NCI-H2029 treated with DMSO at 0.1 percent for 48 hours (cell line): Measurements from ENCODE around the gene CDT1.
"Not testable (repeated sequence)": the region's sequence is repeated elsewhere in the genome, so short reads cannot be mapped to it uniquely, and the experiment has no call there.

Experiments used
- DNase-seq: peaks from one replicate; lab custom pipeline; 2025; lab: John Stamatoyannopoulos, UW

The CDT1 gene

GRCh38 chr16:88783391-88784073 lies 20.1 kb upstream of the CDT1 start:
- DNase-seq, result no peak

GRCh38 chr16:88784074-88784855 lies 19.3 kb upstream of the CDT1 start:
- DNase-seq, result no peak

DNA sequence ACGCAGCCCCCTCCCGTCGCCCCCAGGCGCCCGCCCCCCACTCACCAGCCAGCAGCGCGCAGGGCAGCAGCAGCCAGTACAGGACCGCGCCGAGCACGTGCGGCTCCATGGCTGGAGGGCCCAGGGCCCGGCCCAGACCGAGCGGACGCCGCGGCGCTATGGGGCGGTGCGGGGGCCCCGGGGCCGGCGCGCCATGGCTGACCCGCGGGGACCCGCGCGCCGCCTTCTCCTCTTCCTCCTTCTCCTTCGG lies 18.8 kb upstream of the CDT1 start:
- DNase-seq, result no peak

DNA sequence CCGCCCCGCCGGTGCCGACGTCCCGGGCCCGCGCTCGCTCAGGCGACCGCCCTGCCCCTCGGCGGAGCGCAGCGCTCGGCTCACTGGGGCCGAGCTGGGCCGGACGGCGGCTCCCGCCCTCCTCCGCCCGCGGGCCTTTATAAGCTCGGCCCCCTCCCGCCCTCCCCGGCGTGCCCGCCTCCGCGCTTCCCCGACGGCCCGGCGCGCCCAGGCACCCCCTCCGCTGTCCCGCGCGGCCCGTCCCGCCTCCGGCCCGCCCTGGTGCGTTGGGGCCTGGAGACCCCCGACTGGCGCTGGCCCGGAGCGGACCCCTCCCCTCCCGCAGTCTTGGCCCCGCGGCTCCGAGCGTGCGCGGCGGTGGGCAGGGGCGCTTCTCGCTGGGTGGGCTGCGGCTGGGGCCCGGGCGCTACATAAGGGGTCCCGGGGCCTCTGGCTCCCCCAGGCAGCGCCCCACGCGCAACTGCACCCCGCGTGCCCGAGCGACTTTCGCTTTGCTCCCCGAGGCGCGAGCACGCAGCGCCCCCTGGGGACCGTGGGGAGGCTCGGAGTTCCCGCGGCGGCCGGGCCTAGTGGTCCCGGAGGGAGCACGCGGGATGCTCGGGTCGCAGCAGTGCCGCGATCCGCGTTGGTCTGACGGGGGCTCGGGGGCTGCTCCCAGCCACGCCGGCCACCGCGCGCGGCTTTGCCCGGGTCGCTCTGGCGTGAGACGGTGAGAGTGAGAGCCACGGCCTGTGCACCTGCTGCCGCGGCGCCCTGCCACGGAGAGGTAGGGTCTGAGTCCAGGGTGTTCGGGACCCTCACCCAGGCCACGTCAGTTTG lies 18.3 kb upstream of the CDT1 start, which contains the start of gene PIEZO1:
PIEZO1 (minus strand) TSS at position 115 of the 819 bp plus-strand sequence. CDS start 256 bp downstream, outside the sequence.
- DNase-seq, result no peak

DNA sequence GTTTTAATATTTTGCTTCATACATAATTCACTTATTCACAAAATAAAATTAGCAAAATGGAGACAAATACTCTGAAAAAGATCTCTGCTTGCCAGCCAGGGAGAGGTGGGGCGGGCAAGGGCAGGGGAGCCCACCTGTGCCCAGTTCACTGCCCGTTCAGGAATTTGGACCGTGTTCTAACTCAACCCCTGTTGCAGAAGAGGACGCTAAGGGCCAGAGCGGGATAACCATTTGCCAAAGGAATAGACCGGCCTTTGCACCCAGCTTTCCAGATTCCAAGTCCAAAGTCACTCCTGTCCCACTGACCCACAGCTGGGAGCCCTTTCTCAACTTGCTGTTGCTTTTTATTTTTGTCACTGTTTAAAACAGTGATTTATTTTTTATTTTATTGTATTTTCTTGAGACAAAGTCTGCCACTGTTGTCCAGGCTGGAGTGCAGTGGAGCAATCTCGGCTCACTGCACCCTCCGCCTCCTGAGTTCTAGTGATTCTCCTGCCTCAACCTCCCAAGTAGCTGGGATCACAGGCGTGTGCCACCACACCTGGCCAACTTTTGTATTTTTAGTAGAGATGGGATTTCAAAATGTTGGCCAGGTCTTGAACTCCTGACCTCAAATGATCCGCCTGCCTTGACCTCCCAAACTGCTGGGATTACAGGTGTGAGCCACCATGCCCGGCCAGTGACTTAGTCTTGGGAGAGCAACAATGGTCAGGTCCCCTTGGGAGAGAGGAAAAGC lies 15.8 kb upstream of the CDT1 start:
- DNase-seq, result no peak

DNA sequence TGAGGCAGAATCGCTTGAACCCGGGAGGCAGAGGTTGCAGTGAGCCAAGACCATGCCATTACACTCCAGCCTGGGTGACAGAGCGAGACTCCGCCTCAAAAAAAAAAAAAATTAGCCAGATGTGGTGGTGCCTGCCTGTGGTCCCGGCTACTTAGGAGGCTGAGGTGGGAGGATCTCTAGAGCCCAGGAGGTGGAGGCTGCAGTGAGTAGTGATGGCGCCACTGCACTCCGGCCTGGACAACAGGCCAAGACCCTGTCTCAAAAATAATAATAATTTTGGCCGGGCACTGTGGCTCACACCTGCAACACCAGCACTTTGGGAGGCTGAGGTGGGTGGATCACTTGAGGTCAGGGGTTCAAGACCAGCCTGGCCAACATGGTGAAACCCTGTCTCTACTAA lies 14.8 kb upstream of the CDT1 start:
- not testable (repeated sequence) for DNase-seq

GRCh38 chr16:88789594-88789993 lies 14.0 kb upstream of the CDT1 start:
- no peak for DNase-seq

DNA sequence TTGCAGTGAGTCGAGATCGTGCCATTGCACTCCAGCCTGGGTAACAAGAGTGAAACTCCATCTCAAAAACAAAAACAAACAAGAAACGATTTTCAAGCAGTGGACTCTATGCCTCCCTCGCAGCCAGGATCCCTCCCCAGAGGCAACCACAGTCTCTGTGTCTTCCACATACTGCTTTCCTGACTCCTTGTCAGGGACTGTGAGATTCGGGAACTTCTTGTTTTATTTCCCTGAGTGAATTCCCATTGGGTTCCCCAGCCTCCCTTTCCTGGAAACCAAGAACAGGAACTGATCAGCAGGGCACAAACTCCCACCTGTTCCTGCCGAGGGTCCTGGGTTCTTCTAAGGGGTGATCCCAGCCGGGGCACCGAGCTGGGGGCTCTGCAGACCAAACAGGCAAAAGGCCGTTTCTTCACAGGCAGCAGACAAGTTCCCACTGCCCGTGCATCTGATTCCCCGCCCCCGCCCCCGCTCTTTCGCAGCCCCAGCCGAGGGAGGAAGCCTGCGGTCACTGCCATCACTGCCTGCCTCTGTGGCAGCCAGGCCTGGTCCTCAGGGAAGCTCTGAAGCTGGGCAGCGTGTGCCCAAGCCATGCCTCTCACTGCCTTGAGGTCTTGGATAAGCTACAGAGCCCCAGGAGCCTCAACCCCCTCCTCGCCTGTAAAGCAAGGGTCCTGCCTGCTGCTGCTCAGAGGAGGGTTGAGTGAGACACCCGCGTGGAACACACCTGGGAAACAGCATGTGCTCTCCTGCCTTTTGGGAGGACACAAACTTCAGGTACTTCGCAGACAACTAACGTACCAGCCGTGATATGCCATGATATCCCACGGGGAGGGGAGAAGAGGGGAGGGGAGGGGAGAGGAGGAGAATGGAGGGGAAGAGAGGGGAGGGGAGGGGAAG lies 13.0 kb upstream of the CDT1 start:
- DNase-seq, result no peak

DNA sequence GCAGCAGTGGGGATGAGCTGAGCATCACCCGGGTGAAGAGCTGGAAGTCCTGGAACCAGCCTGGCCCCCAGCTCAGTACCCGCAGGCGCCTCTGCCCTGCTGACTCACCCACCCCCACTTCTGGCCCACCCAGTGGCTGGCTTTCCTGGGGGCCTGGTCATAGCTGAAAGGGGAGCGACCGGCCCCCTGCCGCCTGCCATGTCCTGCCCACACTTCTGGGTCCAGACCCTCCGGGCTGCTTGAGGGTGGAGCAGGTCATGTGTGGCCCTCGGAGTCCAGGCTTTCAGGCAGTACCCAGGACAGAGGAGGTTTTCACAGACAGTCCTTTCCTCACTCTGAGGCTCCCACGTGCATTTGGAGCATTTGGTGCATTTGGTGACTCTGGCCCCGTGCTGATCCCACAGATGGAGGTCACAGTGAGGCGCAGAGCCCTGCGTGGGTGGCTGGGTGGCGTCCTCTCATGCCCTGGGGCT lies 11.5 kb upstream of the CDT1 start:
- DNase-seq, result no peak

- no peak for DNase-seq
Measured at GRCh38 chr16:88792668-88793250, 10.8 kb upstream of the CDT1 start.

- DNase-seq, result no peak
Measured at GRCh38 chr16:88793251-88793954, 10.2 kb upstream of the CDT1 start.

DNA sequence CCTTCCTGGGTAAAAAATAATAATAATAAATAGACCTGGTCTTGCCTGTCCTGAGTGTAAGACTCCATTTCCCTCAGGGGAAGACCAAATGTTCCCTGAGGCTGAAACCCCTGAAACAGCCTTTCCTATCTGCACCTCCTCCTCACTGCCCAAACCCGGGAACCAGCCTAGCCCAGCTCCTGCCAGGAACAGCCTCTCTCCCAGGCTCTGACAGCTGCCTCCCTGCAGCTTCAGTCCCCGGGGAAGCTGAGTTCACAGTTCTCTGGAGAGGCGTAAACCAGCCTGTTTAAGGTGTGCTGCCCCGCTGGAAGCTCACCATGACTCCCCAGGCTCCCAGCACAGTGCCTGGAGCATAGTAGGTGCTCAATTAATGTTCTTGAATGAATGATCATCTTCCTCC lies 7.3 kb upstream of the CDT1 start:
- DNase-seq, result no peak

GRCh38 chr16:88798073-88798472 lies 5.5 kb upstream of the CDT1 start:
- no peak for DNase-seq

- DNase-seq, result no peak
Measured at GRCh38 chr16:88798772-88799455, 4.7 kb upstream of the CDT1 start.

- no peak for DNase-seq
Measured at GRCh38 chr16:88799569-88800276, 3.9 kb upstream of the CDT1 start.

DNA sequence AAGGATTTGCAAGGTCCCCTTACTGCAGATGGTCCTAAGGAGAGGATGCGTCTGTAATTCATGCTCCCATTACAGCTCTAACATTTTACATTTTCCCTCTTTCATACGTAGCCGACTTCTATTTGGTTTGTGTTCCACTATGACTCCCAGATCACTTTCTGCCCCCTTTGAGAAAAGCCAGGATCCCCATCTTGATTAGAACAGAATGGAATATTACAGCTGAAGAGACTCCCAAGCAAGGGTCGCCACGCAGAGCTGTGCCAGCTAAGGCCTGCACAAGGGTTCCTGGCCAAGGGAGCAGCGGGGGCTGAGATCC lies 3.4 kb upstream of the CDT1 start:
- no peak for DNase-seq

DNA sequence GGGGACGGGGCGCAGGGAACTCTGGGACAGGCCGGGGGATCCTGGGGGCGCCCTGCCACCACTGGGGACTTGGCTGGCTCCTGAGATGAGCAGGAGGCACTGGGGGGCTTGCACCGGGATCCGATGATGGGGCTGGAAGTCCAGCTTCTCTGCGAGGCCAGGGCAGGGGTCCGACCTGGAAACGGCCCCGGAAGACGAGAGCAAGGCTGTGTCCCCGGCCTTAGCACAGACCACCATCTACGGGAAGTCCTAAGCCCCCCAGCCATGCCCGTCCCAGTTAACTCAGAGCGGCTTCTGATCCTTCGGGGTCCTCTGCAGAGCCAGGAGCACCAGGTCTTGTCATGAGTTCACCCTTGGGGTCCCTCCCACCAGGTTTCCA lies 573 bp downstream of the CDT1 start:
- no peak for DNase-seq

DNA sequence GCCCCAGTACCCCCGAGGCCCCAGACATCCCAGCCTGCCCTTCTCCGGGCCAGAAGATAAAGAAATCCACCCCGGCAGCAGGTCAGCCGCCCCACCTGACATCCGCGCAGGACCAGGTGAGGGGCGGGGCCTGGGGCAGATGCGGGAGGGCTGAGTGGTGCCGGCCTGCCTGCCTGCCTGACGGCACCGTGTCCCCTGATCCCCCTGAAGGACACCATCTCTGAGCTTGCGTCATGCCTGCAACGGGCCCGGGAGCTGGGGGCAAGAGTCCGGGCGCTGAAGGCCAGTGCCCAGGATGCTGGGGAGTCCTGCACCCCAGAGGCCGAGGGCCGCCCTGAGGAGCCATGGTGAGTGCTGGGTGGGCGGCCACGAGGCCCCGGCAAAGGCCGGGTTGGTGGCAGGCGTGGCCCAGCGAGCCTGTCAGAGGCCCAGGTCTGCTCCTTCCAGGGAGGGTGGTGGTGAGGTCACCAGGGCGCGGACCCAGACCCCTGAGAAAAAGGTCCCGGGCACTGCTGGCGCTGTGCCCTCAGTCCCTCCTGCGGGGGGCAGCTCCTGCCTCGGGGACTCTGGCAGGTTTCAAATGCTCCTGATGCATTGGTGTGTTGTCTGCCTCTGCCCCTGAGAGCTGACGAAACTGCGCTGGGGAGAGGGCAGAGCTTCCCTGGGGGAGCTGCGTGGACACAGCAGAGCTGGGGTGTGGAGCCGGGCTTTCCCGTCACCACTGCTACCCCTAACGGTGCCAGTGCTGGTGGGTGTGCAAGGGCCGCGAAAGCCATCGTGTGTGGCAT lies 1.2 kb downstream of the CDT1 start:
- DNase-seq, result no peak
